Measurements from ENCODE around the gene GINS2.

- TF ChIP-seq ZNF331 (CRISPR knock-in tag; IDR thresholded peaks at IDR 0.05; ENCODE audit: low read depth) (no peak), EZH2 (IDR thresholded peaks at IDR 0.05; ENCODE audit: low read depth, unreplicated experiment) (no peak)
- TF ChIP-seq, protein P1, sequence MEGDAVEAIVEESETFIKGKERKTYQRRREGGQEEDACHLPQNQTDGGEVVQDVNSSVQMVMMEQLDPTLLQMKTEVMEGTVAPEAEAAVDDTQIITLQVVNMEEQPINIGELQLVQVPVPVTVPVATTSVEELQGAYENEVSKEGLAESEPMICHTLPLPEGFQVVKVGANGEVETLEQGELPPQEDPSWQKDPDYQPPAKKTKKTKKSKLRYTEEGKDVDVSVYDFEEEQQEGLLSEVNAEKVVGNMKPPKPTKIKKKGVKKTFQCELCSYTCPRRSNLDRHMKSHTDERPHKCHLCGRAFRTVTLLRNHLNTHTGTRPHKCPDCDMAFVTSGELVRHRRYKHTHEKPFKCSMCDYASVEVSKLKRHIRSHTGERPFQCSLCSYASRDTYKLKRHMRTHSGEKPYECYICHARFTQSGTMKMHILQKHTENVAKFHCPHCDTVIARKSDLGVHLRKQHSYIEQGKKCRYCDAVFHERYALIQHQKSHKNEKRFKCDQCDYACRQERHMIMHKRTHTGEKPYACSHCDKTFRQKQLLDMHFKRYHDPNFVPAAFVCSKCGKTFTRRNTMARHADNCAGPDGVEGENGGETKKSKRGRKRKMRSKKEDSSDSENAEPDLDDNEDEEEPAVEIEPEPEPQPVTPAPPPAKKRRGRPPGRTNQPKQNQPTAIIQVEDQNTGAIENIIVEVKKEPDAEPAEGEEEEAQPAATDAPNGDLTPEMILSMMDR (conservative IDR thresholded peaks at IDR 0.05; ENCODE audit: low read depth in 2 of 2), result no peak
- TF ChIP-seq, protein P2, sequence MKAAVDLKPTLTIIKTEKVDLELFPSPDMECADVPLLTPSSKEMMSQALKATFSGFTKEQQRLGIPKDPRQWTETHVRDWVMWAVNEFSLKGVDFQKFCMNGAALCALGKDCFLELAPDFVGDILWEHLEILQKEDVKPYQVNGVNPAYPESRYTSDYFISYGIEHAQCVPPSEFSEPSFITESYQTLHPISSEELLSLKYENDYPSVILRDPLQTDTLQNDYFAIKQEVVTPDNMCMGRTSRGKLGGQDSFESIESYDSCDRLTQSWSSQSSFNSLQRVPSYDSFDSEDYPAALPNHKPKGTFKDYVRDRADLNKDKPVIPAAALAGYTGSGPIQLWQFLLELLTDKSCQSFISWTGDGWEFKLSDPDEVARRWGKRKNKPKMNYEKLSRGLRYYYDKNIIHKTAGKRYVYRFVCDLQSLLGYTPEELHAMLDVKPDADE (IDR thresholded peaks at IDR 0.05), result no peak
- TF ChIP-seq, protein P3, sequence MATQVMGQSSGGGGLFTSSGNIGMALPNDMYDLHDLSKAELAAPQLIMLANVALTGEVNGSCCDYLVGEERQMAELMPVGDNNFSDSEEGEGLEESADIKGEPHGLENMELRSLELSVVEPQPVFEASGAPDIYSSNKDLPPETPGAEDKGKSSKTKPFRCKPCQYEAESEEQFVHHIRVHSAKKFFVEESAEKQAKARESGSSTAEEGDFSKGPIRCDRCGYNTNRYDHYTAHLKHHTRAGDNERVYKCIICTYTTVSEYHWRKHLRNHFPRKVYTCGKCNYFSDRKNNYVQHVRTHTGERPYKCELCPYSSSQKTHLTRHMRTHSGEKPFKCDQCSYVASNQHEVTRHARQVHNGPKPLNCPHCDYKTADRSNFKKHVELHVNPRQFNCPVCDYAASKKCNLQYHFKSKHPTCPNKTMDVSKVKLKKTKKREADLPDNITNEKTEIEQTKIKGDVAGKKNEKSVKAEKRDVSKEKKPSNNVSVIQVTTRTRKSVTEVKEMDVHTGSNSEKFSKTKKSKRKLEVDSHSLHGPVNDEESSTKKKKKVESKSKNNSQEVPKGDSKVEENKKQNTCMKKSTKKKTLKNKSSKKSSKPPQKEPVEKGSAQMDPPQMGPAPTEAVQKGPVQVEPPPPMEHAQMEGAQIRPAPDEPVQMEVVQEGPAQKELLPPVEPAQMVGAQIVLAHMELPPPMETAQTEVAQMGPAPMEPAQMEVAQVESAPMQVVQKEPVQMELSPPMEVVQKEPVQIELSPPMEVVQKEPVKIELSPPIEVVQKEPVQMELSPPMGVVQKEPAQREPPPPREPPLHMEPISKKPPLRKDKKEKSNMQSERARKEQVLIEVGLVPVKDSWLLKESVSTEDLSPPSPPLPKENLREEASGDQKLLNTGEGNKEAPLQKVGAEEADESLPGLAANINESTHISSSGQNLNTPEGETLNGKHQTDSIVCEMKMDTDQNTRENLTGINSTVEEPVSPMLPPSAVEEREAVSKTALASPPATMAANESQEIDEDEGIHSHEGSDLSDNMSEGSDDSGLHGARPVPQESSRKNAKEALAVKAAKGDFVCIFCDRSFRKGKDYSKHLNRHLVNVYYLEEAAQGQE (IDR thresholded peaks at IDR 0.05; ENCODE audit: unreplicated experiment), result no peak
These were observed 30.8 kb downstream of the GINS2 start for GRCh38 chr16:85657996-85658395.
